Measurements from ENCODE around the gene GPS2.

- no peak for TF ChIP-seq CTCF (IDR thresholded peaks at IDR 0.05)
- no peak for TF ChIP-seq POLR2A (IDR thresholded peaks at IDR 0.05)
Observed at GRCh38 chr17:7295230-7296180, 19.7 kb downstream of the GPS2 start.

Measured in uterus (tissue), 2 donors.